K562 (cell line): ENCODE results near the gene CNPPD1. TPM values are rescaled to one million over a fixed set of nuclear protein-coding genes. Genes with fewer than 3 reads are reported as not detected.

Experiments used
- BRF2 ChIP-seq: IDR thresholded peaks from 3 replicates; pipeline ENCODE4 v1.6.1; 2011; ENCODE audit warnings: borderline replicate concordance, mild to moderate bottlenecking; ENCODE audit not compliant: insufficient read length, insufficient read depth
- CHAMP1 ChIP-seq: fragments of 450-650 bp; IDR thresholded peaks from 2 replicates; pipeline ENCODE4 v1.6.1; 2016; ENCODE audit warnings: mild to moderate bottlenecking
- ELF4 ChIP-seq: fragments of 450-650 bp; formaldehyde crosslinking; IDR thresholded peaks from 2 replicates; pipeline ENCODE4 v1.4.0; 2022; ENCODE audit warnings: missing genetic modification characterization
- EP300 ChIP-seq: IDR thresholded peaks from 2 replicates; pipeline ENCODE4 v1.6.1; 2012; ENCODE audit warnings: low read length, improper control_type of control experiment
- ERF ChIP-seq: fragments of 450-650 bp; formaldehyde crosslinking; IDR thresholded peaks from 2 replicates; pipeline ENCODE4 v1.4.0; 2020; ENCODE audit warnings: mild to moderate bottlenecking, mixed read lengths
- GABPB2 ChIP-seq: fragments of 250-450 bp; sonication (Bioruptor Pico); conservative IDR thresholded peaks from 2 replicates; pipeline ENCODE4 v1.5.1; 2021; ENCODE audit warnings: mild to moderate bottlenecking
- HINFP ChIP-seq: fragments of 450-650 bp; conservative IDR thresholded peaks from 2 replicates; pipeline ENCODE4 v1.6.1; 2016; ENCODE audit warnings: missing genetic modification characterization, low read depth, mild to moderate bottlenecking, control low read depth, missing compliant biosample characterization
- PATZ1 ChIP-seq: fragments of 250-450 bp; sonication (Bioruptor Pico); IDR thresholded peaks from 2 replicates; pipeline ENCODE4 v1.5.0; 2020; ENCODE audit warnings: mild to moderate bottlenecking, borderline replicate concordance
- RUNX1 ChIP-seq: sonication (generic); IDR thresholded peaks from 2 replicates; pipeline ENCODE4 v1.6.1; 2016; ENCODE audit warnings: antibody characterized with exemption, low read depth
- VEZF1 ChIP-seq: fragments of 200-800 bp; sonication (Bioruptor generic); IDR thresholded peaks from 2 replicates; pipeline ENCODE4 v1.6.1; 2017; ENCODE audit warnings: missing genetic modification characterization, missing compliant biosample characterization
- ZEB2 ChIP-seq: fragments of 450-650 bp; IDR thresholded peaks from 2 replicates; pipeline ENCODE4 v1.6.1; 2016
- ZNF143 ChIP-seq: sonication (generic); formaldehyde crosslinking; IDR thresholded peaks from 2 replicates; pipeline ENCODE4 v1.9.0; 2022; ENCODE audit warnings: mild to moderate bottlenecking, missing genetic modification reagents
- polyA plus RNA-seq, 8 experiments: library from polyadenylated mRNA; depleted of rRNA in 4 of 8; stranded (reverse) in 5 of 8; unstranded in 3 of 8; fragments of >200 nt; fragmentation: Nextera tagmentation in 2 of 8; fragmentation: Illumina TruSeq in 1 of 8; extraction: Ambion mirVana in 2 of 8; extraction: Trizol in 1 of 8; gene quantifications; 2 replicates each; pipeline versions ENCODE4 v1.2.1 to v1.2.3, GENCODE V29; 2011 to 2014; ENCODE audit warnings: inconsistent platforms in 1 of 8, missing spikeins in 1 of 8
- total RNA-seq, 7 experiments: library from RNA; depleted of rRNA in 6 of 7; stranded (reverse); fragments of >200 nt in 6 of 7; fragmentation: Illumina TruSeq in 2 of 7; extraction: Trizol in 2 of 7; gene quantifications; 2 replicates each; pipeline versions ENCODE4 v1.2.1 to v1.2.3, GENCODE V29; 2011 to 2021; ENCODE audit warnings: low replicate concordance in 1 of 7

CNPPD1 gene
- total and polyA plus RNA-seq, 9 of the 15 experiments (the other 6 are each of a cell fraction or from before 2014, with no cell fraction given): 9.9 to 53.5 (median 27.0) TPM

GRCh38 chr2:219218732-219219701 is 42.3 kb upstream of the CNPPD1 start, which contains the start of gene ABCB6 (continued):
- TF ChIP-seq PATZ1 (CRISPR knock-in tag) (no peak), ERF (CRISPR knock-in tag) (peak; percentile 87), BRF2 (no peak), HINFP (tag) (no peak), EP300 (no peak), CHAMP1 (no peak), ZNF143 (0 out of 2 replicates have a peak, but pooled peaks have one; percentile 16), VEZF1 (peak; percentile 98), RUNX1 (0 out of 2 replicates have a peak, but pooled peaks have one; percentile 21), ZEB2 (no peak), GABPB2 (CRISPR knock-in tag) (0 out of 2 replicates have a peak, but pooled peaks have one; percentile 57), ELF4 (CRISPR knock-in tag) (no peak)
